ENCODE data around the gene PDGFC.

DNA sequence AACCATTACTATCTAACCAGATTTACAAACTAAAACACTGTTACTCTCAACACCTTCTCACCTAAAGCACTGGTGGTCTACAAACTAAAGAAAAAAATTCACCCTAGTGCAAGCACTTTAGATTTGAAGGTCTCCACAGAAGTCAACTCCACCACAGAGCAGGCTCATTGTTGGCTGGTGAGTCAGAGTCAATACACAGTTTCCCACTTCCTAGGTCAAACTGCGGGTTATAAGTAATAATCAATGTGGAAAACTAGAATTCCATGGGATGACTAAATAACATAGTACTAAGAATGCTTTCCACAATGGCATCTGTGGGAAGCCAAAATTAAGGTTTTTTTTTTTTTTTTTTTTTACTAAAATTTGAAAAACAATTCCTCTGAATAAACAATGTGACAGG is 191.8 kb downstream of the PDGFC start:
- TF ChIP-seq EZH2 (IDR thresholded peaks at IDR 0.05) (no peak), POLR2AphosphoS5 (IDR thresholded peaks at IDR 0.05; ENCODE audit: borderline replicate concordance, low read depth, low read length) (no peak)
